M059J (cell line): ENCODE measurements around the gene GPD1. TPM values are rescaled to one million over a fixed set of nuclear protein-coding genes. Genes with fewer than 3 reads are reported as not detected.
"Not testable (repeated sequence)": the region's sequence is repeated elsewhere in the genome, so short reads cannot be mapped to it uniquely, and the experiment has no call there.

Source experiments
- DNase-seq: peaks from one replicate; pipeline ENCODE4 v3.0.0-alpha.2; 2012; ENCODE audit warnings: low read depth
- total RNA-seq: library from RNA; depleted of rRNA; stranded (reverse); fragments of >200 nt; shearing (Covaris generic); gene quantifications from 2 replicates; pipeline ENCODE4 v1.2.3, GENCODE V29; 2014; rRNA removed

GPD1 gene
- total RNA-seq, 1 experiment from 2014 or later = 0.20 TPM

GRCh38 chr12:50123203-50123602, 19.4 kb downstream of the GPD1 start:
- no peak for DNase-seq

- DNase-seq = no peak
These were observed 23.7 kb downstream of the GPD1 start for GRCh38 chr12:50127546-50127945.

- DNase-seq = no peak
These were observed 25.5 kb downstream of the GPD1 start for GRCh38 chr12:50129290-50129689.

- DNase-seq = peak; percentile 61
These were observed 28.8 kb downstream of the GPD1 start for GRCh38 chr12:50132505-50133135.

GRCh38 chr12:50142993-50143392, 39.2 kb downstream of the GPD1 start:
- DNase-seq = no peak

GRCh38 chr12:50145439-50145838, 41.6 kb downstream of the GPD1 start:
- no peak for DNase-seq

- no peak for DNase-seq
These were observed 43.5 kb downstream of the GPD1 start for GRCh38 chr12:50147281-50147680.

- DNase-seq = not testable (repeated sequence)
These were observed 44.2 kb downstream of the GPD1 start for GRCh38 chr12:50148011-50148410.

GRCh38 chr12:50149311-50149710, 45.5 kb downstream of the GPD1 start:
- DNase-seq = no peak

GRCh38 chr12:50151047-50151687, 47.4 kb downstream of the GPD1 start:
- peak; percentile 50 for DNase-seq

- DNase-seq = not testable (repeated sequence)
These were observed 51.1 kb downstream of the GPD1 start for GRCh38 chr12:50154947-50155346.

- DNase-seq = no peak
These were observed 52.8 kb downstream of the GPD1 start for GRCh38 chr12:50156641-50157040.

GRCh38 chr12:50157259-50157658, 53.5 kb downstream of the GPD1 start:
- DNase-seq = no peak

GRCh38 chr12:50160643-50161042, 56.8 kb downstream of the GPD1 start:
- no peak for DNase-seq

Other genes starting within 250 kb of the GPD1 start
- gene FAIM2, start 200.1 kb upstream of the GPD1 start, total RNA-seq = 0.34 and 0.49 TPM in 2 replicates
- gene AQP2, start 153.3 kb upstream of the GPD1 start, total RNA-seq = not detected in 2 replicates
- 0.25 and 0.27 TPM in 2 replicates for gene AQP5, start 142.1 kb upstream of the GPD1 start, total RNA-seq
- not detected in 2 replicates for gene AQP6, start 131.1 kb upstream of the GPD1 start, total RNA-seq
- 113 and 137 TPM in 2 replicates for gene RACGAP1, start 78.5 kb upstream of the GPD1 start, total RNA-seq
- gene ASIC1, start 46.4 kb upstream of the GPD1 start, total RNA-seq = 0.69 and 4.2 TPM in 2 replicates
- gene SMARCD1, start 18.7 kb upstream of the GPD1 start, total RNA-seq = 48.7 and 52.9 TPM in 2 replicates
- 67.6 and 72.0 TPM in 2 replicates for gene COX14, start 8.2 kb downstream of the GPD1 start, total RNA-seq
- gene CERS5, start 63.4 kb downstream of the GPD1 start, total RNA-seq = 26.1 and 28.9 TPM in 2 replicates
- gene LIMA1, start 179.5 kb downstream of the GPD1 start, total RNA-seq = 199 and 240 TPM in 2 replicates